Adrenal gland (tissue), 12 donors: ENCODE measurements around the gene UCMA. TPM values are rescaled to one million over a fixed set of nuclear protein-coding genes. Genes with fewer than 3 reads are reported as not detected.
A peak's percentile ranks its signal among the peaks of the same experiment; 100 is the strongest.

Experiments
- DNase-seq, 7 donors: peaks; one replicate each; pipeline ENCODE4 v3.0.0-alpha.2; 2019 to 2020
- H3K27ac ChIP-seq, 5 donors: fragments of 200-600 bp; sonication (generic) in 4 of 5; 1 replicate in 3 of 5; 2 replicates in 2 of 5; pipeline versions ENCODE4 v1.5.1 to v1.8.0; 2016 to 2020; ENCODE audit warnings: mild to moderate bottlenecking in 1 of 5
- H3K27me3 ChIP-seq: fragments of 200-600 bp; 2 replicates; pipeline ENCODE4 v1.8.0; 2021
- H3K36me3 ChIP-seq, 2 donors: fragments of 200-600 bp; replicated peaks in 1 of 2; 1 replicate in 1 of 2; 2 replicates in 1 of 2; pipeline versions ENCODE4 v1.5.1 to v1.8.0; 2018 to 2022
- H3K4me1 ChIP-seq, 2 donors: fragments of 200-600 bp; replicated peaks in 1 of 2; 1 replicate in 1 of 2; 2 replicates in 1 of 2; pipeline versions ENCODE4 v1.5.1 to v1.8.0; 2018 to 2021
- H3K4me3 ChIP-seq, 4 donors: fragments of 200-600 bp; sonication (generic) in 3 of 4; one replicate each; pipeline ENCODE4 v1.5.1; 2016 to 2018
- H3K9me3 ChIP-seq, 3 donors: fragments of 200-600 bp; sonication (generic) in 1 of 3; replicated peaks in 1 of 3; 1 replicate in 2 of 3; 2 replicates in 1 of 3; pipeline versions ENCODE4 v1.5.1 to v1.8.0; 2016 to 2021
- POLR2A ChIP-seq, 2 donors: fragments of 450-650 bp; IDR thresholded peaks; one replicate each; pipeline ENCODE4 v1.6.1; 2017; ENCODE audit warnings: antibody characterized with exemption in 2 of 2, mild to moderate bottlenecking in 2 of 2, moderate library complexity in 1 of 2
- WGBS, 4 donors: extraction: QIAGEN DNeasy Blood & Tissue Kit in 2 of 4; methylation state at CpG; one replicate each; pipeline versions ENCODE4 v1.1.5 to v1.1.7; 2013 to 2017; 5-methylcytosine and 5-hydroxymethylcytosine counted together
- intact Hi-C, 2 donors: fragments of 100-400 bp; cut with DNase I; formaldehyde crosslinking; loops; one replicate each; pipeline versions ENCODE4 v1.14.1 to v1.15.0; 2022 to 2023
- polyA plus RNA-seq, 3 donors: library from polyadenylated mRNA; stranded (reverse); fragments of 200-250 nt in 2 of 3; fragments of 350-450 nt in 1 of 3; fragmentation: Illumina TruSeq in 1 of 3; extraction: RNeasy Lipid Tissue Mini Kit (QIAGEN cat#74804) in 1 of 3; gene quantifications; one replicate each; pipeline ENCODE4 v1.2.3, GENCODE V29; 2013 to 2014
- total RNA-seq, 9 donors: library from RNA; depleted of rRNA in 4 of 9; stranded (reverse); fragments of >200 nt in 4 of 9; fragments of 120-200 nt in 1 of 9; fragmentation: NEBNext Ultra II Directional in 1 of 9; extraction: Animal tissue kit (Norgen Biotek cat#: 25700) in 1 of 9; gene quantifications; one replicate each; pipeline versions ENCODE4 v1.1.0 to v1.2.4, GENCODE V29; 2013 to 2023
- TF ChIP-seq, protein P1 (sequence below), 6 experiments: fragments of 450-650 bp in 4 of 6; fragments of 200-600 bp in 2 of 6; sonication (generic) in 1 of 6; IDR thresholded peaks; 1 replicate in 5 of 6; 2 replicates in 1 of 6; pipeline versions ENCODE4 v1.5.1 to v1.8.0; 2016 to 2021; ENCODE audit warnings: antibody characterized with exemption in 6 of 6, mild to moderate bottlenecking in 2 of 6, moderate library complexity in 1 of 6
- donor health status: healthy with polysubstance abuse.
- donor health status: Bipolar disorder and iron deficiency.
- donor health status: DM: yes; HTN: yes; CAD: no.
- donor health status: DM: no; HTN: no; CAD: no.
- donor health status: DM: no; HTN: no; CAD: no.
- donor health status: DM: yes; HTN: yes; CAD: no.

The UCMA gene
- total and polyA plus RNA-seq, 12 donors: not detected

DNA sequence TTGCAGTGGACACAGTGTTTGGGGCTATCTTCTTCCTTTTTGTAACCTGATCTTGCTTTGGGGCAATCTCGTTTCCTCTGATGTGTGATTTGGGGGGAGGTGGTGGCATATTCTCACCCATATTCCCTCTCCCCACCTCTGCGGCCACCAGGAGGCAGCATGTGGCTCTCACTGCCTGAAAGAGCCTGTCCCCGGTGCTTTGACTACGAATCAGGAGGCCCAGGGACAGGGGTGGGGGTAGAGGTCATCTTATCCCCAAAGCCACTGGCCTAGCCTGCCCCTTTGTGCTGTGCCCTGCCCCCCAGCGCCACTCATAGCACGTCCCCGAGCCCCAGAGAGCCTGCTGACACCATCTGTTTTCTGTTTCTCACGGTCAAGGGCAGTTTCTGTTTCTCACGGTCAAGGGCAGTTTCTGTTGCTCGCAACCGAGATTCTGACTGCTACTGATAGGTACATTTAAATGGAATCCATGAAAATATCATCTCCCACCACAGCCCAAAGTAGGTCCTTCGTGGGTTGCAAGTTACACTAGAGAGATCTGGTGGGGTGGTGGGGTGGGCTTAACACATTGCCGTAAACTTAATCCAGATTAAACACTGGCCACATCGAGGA lies 37.5 kb upstream of the UCMA start:
- WGBS, 4 donors: 38 to 54% (median 46%) methylated on average over 7 to 14 of the region's 14 CpGs
- Histone ChIP-seq H3K4me1 (no peaks in the 10 kb centered on the region), H3K27ac (no peak overlapping the region), H3K9me3 (no peaks in the 10 kb centered on the region), H3K27me3 (no peaks in the 10 kb centered on the region), H3K4me3 (no peak overlapping the region), H3K36me3 (no peaks in the 10 kb centered on the region)
- intact Hi-C loops: no loop called here
- no peak for TF ChIP-seq POLR2A (IDR thresholded peaks at IDR 0.05)
- TF ChIP-seq, protein P1, sequence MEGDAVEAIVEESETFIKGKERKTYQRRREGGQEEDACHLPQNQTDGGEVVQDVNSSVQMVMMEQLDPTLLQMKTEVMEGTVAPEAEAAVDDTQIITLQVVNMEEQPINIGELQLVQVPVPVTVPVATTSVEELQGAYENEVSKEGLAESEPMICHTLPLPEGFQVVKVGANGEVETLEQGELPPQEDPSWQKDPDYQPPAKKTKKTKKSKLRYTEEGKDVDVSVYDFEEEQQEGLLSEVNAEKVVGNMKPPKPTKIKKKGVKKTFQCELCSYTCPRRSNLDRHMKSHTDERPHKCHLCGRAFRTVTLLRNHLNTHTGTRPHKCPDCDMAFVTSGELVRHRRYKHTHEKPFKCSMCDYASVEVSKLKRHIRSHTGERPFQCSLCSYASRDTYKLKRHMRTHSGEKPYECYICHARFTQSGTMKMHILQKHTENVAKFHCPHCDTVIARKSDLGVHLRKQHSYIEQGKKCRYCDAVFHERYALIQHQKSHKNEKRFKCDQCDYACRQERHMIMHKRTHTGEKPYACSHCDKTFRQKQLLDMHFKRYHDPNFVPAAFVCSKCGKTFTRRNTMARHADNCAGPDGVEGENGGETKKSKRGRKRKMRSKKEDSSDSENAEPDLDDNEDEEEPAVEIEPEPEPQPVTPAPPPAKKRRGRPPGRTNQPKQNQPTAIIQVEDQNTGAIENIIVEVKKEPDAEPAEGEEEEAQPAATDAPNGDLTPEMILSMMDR (IDR thresholded peaks at IDR 0.05): peak in 2 of 6 experiments; percentile 15 to 27
- peak in 6 of 7 donors; percentile 10 to 59 (median 17) for DNase-seq

DNA sequence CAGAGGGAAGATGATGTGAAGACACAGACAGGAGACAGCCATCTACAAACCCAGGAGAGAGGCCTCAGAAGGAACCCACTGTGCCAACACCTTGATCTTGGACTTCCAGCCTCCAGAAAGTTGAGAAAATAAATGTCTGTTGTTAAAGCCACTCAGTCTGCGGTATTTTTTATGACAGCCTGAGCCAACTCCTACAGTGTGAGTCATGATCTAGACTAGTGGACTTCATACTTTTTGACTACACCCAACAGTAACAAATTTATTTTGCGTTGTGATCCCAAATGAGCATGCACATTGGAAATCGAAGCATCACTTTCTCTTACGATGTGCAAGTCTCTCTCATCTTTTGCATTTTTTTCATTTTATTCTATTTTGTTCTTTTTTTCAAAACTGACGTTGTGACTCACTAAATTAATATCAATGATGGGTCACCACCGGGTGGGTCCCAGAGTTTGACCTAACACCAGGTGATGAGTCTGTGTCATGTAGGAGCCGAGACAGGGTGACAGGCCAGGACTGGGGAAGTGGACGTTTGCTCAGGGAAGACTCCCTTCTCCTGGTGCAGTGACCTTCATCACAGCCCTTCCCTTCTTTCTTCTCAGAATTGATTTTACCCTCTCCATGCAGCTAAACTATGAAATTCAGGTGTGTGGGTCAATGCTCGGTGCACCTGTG lies 36.8 kb upstream of the UCMA start:
- Histone ChIP-seq H3K27ac (no peak overlapping the region), H3K36me3 (no peaks in the 10 kb centered on the region), H3K27me3 (no peaks in the 10 kb centered on the region), H3K9me3 (no peaks in the 10 kb centered on the region), H3K4me1 (no peaks in the 10 kb centered on the region), H3K4me3 (no peak overlapping the region)
- intact Hi-C loops: no loop called here
- 86 to 91% (median 88%) methylated on average over 9 of the region's 9 CpGs for WGBS, 4 donors
- DNase-seq: no peak
- TF ChIP-seq, protein P1 (IDR thresholded peaks at IDR 0.05): no peak
- TF ChIP-seq POLR2A (IDR thresholded peaks at IDR 0.05): no peak

DNA sequence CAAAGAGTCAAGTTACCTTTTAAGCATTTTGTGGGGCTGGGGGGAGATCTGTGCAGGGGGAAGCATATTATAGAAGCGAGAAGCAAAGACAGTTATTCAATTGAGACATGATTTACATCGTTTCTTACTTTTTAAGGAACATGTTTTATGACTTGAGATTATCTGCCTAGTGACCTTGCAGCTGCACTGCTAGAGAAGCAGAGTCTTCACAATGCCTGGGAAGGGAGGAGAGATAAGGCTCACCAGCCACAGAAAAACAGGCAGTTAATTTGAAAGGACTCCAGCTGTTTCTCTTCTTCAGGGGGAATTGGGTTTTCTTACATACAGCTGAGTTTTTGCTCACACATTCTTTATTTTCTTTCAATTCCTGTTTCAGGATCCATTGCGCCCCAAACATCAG lies 34.7 kb upstream of the UCMA start:
- Histone ChIP-seq H3K27ac (no peak overlapping the region), H3K9me3 (no peaks in the 10 kb centered on the region), H3K27me3 (no peaks in the 10 kb centered on the region), H3K36me3 (no peaks in the 10 kb centered on the region), H3K4me1 (no peaks in the 10 kb centered on the region), H3K4me3 (no peak overlapping the region)
- intact Hi-C loops: no loop called here
- WGBS, 4 donors: 8 to 30% (median 23%) methylated on average over 3 of the region's 3 CpGs
- peak in 3 of 7 donors; percentile 15 to 29 (median 23) for DNase-seq
- TF ChIP-seq, protein P1 (IDR thresholded peaks at IDR 0.05): no peak
- no peak for TF ChIP-seq POLR2A (IDR thresholded peaks at IDR 0.05)

DNA sequence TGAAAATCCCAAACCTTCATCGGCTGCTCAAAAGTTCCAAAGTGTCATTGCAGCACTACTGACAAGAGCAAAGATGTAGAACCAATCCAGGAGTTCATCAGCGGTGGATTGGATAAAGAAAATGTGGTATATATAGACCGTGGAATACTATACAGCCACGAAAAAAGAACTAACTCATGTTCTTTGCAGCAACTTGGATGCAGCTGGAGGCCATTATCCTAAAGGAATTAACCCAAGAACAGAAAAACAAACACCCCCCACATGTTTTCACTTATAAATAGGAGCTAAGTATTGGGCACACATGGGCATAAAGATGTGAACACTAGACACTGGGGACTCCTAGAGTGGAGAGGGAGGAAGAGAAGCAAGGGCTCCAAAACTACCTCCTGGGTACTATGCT lies 34.1 kb upstream of the UCMA start:
- TF ChIP-seq POLR2A (IDR thresholded peaks at IDR 0.05): no peak
- TF ChIP-seq, protein P1 (IDR thresholded peaks at IDR 0.05): no peak
- Histone ChIP-seq H3K4me1 (no peaks in the 10 kb centered on the region), H3K27me3 (no peaks in the 10 kb centered on the region), H3K4me3 (no peak overlapping the region), H3K9me3 (no peaks in the 10 kb centered on the region), H3K36me3 (no peaks in the 10 kb centered on the region), H3K27ac (no peak overlapping the region)
- WGBS, 4 donors: 72 to 96% (median 80%) methylated on average over 4 of the region's 4 CpGs
- intact Hi-C loops: no loop called here
- no peak for DNase-seq
